GM18519 (cell line): ENCODE measurements around the gene OSBPL1A.
"Not testable (repeated sequence)": the region's sequence is repeated elsewhere in the genome, so short reads cannot be mapped to it uniquely, and the experiment has no call there.

Experiments used
- ATAC-seq: cut with Tn5 transposase; IDR thresholded peaks from one replicate; pipeline ENCODE4 v1.9.1; 2021; ENCODE audit warnings: mild to moderate bottlenecking, moderate library complexity; ENCODE audit not compliant: unreplicated experiment, low FRiP score

The OSBPL1A gene

DNA sequence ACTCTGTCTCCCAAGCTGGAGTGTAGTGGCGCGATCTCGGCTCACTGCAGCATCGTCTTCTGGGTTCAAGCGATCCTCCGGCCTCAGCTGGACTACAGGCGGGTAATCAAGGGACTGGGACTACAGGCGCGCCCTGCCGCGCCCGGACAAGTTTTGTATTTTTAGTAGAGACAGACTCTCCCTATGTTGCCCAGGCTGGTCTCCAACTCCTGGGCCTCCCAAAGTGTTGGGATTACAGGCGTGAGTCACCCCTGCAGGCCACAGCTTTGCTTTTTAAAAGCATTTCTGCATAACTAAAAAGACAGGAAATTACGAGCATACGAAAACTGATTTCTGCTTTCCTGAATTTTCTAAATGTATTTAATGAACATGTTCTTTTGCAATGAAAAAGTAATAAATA, 916 bp upstream of the OSBPL1A start:
- no peak for ATAC-seq

DNA sequence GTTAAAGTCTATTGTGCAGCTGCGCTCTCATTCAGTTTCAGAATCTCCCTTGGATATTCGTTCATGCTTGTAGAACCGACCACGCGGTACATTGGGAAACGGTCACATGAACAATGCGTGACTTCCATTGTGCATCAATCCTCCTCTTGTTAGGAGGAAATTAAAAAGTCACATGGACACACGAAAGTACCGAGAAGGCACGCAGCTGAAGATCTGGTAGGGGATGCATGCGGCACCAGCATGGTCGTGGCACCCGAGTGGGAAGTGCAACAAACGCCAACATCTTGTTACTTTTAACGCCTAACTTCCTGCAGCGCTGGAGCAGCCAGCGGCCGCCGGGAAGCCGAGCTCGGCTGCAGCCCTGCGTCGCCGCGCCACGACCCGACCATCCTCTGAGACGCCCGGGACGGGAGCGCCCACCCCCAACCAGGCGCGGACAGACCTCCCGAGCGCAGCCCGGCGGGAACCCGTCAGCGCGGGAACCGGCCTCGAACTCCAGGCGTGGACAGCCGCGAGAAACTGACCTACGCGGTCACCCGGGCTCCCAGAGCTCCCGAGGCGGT, 412 bp downstream of the OSBPL1A start:
- no peak for ATAC-seq

DNA sequence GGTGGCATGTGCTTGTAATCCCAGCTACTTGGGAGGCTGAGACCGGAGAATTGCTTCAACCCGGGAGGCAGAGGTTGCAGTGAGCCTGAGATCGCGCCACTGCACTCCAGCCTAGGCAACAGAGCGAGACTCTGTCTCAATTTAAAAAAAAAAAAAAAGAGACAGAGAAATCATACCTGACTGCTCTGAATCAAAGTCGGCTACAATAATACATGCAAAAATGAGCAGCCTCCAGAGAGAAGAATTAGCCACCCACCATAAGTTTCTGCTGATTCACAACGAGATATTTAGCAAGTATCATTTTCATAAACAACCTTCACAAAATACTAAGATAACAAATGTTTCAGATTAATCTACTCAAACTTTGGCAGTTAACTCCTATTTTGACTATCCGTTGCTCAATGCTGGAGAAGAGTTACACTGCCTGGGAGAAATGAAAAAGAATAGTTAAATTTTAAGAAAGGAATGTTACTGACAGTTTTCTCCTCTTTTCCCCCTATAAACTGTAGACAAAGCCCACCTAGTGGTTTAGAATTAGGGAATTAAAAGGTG, 1.5 kb downstream of the OSBPL1A start:
- ATAC-seq: no peak

GRCh38 chr18:24395049-24395795, 2.4 kb downstream of the OSBPL1A start:
- no peak for ATAC-seq

DNA sequence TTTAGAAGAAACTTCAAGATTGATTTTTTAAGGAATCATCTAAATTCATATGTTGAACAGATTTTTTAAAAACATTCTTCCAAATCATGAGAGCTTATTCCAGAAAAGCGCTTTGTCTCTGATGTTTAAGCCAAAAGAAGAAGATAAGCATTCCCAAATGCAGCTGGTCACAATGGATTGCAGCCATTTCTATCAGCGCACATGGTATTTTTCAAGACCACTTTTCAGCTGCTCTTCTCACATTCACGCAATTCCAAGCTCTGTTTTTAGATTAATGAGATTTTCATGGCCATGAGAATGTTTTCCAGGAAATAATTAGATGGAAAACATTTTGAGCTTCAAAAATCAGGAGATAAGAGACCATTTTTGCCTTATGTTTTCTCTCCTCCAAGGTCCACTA, 8.7 kb downstream of the OSBPL1A start:
- ATAC-seq: no peak

DNA sequence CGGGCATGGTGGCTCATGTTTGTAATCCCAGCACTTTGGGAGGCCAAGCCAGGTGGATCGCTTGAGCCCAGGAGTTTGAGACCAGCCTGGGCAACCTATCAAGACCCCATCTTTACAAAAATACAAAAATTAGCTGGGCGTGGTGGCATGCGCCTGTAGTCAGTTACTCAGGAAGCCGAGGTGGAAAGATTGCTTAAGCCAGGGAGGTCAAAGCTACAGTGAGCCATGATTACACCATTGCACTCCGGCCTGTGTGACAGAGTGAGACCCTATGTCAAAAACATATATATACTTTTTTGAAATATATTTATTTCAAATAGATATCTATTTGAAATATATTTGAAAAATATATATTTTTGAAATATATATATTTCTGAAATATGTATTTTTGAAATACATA, 10.9 kb downstream of the OSBPL1A start:
- ATAC-seq: no peak

GRCh38 chr18:24381126-24381525, 16.5 kb downstream of the OSBPL1A start:
- no peak for ATAC-seq

- ATAC-seq: no peak
These were observed 17.4 kb downstream of the OSBPL1A start for GRCh38 chr18:24380163-24380747.

- ATAC-seq: no peak
These were observed 19.0 kb downstream of the OSBPL1A start for GRCh38 chr18:24378598-24378997.

DNA sequence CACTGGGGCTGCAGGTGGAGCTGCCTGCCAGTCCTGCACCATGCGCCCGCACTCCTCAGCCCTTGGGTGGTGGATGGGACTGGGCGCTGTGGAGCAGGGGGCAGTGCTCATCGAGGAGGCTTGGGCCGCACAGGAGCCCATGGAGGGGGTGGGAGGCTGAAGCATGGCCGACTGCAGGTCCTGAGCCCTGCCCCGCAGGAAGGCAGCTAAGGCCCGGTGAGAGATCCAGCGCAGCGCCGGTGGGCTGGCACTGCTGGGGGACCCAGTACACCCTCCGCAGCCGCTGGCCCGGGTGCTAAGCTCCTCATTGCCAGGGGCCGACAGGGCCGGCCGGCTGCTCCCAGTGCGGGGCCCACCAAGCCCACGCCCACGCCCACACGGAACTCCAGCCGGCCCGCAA, 21.1 kb downstream of the OSBPL1A start:
- not testable (repeated sequence) for ATAC-seq

GRCh38 chr18:24373328-24373727, 24.3 kb downstream of the OSBPL1A start:
- ATAC-seq: no peak

GRCh38 chr18:24372279-24372872, 25.2 kb downstream of the OSBPL1A start:
- no peak for ATAC-seq

DNA sequence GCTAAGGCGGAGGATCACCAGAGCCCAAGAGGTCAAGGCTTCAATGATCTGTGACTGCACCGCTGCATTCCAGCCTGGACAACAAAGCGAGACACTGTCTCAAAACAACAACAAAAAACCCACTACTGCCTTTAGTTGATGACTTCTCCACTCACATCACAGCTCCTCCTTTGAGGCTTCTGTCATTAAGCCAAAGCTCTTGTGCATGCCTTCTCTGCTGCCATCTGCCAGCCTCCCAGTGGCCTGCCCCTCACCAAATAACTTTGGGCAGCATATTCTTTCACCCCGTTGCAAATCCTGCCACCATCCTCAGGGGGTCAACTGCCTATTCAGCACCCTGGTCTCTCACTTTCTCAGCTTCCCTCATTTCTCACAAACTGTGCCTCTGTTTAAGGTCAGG, 27.5 kb downstream of the OSBPL1A start:
- ATAC-seq: no peak

- no peak for ATAC-seq
These were observed 28.2 kb downstream of the OSBPL1A start for GRCh38 chr18:24369426-24369825.

DNA sequence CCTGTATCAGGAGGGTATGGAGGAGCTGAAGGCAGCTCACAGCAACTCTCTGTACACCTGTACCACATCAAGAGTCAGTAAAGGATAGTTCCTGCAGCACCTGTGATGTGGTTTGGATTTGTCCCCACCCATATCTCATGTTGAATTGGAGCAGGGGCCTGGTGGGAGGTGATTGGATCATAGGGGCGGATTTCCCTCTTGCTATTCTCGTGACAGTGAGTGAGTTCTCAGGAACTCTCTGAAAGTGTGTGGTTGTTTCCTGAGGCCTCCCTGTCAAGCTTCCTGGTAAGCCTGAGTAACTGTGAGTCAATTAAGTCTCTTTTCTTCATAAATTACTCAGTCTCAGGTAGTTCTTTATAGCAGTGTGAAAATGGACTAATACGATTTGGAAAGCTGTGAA, 28.9 kb downstream of the OSBPL1A start:
- no peak for ATAC-seq

GRCh38 chr18:24366328-24366727, 31.3 kb downstream of the OSBPL1A start:
- no peak for ATAC-seq

- ATAC-seq: no peak
These were observed 33.4 kb downstream of the OSBPL1A start for GRCh38 chr18:24364177-24364576.

GRCh38 chr18:24362757-24363156, 34.9 kb downstream of the OSBPL1A start:
- no peak for ATAC-seq

DNA sequence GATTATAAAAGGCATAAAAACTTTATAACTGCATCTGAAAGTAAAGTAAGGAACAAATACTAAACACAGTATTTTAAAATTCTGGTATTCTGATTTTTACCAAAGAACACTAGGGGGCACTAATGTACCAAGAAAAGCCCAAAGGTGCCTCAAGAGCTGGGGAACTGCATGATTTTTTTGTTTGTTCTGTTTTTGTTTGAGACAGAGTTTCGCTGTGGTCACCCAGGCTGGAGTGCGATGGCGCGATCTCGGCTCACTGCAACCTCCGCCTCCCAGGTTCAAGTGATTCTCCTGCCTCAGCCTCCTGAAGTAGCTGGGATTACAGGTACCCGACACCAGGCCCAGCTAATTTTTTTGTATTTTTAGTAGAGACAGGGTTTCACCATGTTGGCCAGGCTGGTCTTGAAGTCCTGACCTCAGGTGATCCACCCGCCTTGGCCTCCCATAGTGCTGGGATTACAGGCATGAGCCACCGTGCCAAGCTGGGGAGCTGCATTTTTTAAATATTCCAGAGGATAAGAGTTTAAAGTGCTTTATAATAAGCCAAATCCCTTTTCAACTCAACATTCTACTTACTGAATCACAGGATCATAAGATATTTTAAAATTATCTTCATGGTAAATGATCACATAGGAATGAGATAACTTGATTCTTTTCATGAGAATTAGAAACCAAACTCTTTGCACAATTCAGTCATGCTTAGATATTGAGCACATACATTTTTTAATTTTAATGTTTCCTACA, 37.7 kb downstream of the OSBPL1A start:
- not testable (repeated sequence) for ATAC-seq

DNA sequence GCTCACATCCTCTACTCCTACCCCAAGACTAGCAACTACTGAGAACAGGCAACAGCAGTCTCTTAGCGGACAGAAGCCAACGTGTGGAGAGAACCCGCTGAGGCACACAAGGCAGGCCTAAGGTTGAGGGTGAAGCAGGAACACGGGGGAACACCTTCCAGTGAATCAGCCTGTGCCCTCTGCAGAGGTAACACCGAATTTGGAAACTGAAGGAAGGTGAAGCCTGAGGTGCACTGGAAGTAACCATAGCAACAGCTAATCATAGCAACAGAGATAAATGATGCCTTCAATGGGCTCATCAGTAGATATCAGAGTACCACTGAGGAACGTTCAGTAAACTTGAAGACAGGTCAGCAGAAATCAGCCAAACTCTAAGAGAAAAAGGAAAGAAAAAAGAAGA, 43.3 kb downstream of the OSBPL1A start:
- ATAC-seq: no peak

GRCh38 chr18:24346254-24346653, 51.4 kb downstream of the OSBPL1A start:
- ATAC-seq: no peak
